ENCODE data around the gene ASPSCR1.

DNA sequence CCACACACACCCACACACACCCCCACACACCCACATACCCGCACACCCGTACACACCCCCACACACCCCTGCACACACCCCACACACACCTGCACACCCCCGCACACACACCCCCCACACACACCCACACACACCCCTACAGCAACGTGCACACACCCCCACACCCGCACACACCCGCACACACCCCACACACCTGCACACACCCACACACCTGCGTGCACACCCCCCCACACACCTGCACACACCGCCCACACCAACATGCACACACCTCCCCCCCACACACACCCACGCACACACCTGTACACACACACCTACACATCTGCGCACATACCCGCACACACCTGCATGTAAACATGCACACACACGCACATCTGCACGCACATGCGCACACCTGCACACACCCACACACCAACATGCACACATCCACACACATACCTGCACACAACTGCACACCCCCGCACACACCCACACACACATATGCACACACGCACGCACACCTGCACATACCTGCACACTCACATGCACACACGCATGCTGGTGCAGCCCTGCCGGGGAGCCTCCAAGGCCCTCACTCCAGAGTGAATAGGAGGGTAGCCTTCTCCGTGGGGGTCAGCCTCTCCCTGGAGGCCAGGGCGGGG is 7.5 kb downstream of the ASPSCR1 start:
- TF ChIP-seq, protein P1, sequence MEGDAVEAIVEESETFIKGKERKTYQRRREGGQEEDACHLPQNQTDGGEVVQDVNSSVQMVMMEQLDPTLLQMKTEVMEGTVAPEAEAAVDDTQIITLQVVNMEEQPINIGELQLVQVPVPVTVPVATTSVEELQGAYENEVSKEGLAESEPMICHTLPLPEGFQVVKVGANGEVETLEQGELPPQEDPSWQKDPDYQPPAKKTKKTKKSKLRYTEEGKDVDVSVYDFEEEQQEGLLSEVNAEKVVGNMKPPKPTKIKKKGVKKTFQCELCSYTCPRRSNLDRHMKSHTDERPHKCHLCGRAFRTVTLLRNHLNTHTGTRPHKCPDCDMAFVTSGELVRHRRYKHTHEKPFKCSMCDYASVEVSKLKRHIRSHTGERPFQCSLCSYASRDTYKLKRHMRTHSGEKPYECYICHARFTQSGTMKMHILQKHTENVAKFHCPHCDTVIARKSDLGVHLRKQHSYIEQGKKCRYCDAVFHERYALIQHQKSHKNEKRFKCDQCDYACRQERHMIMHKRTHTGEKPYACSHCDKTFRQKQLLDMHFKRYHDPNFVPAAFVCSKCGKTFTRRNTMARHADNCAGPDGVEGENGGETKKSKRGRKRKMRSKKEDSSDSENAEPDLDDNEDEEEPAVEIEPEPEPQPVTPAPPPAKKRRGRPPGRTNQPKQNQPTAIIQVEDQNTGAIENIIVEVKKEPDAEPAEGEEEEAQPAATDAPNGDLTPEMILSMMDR (IDR thresholded peaks at IDR 0.05), result no peak
- TF ChIP-seq POLR2A (IDR thresholded peaks at IDR 0.05), result no peak

Data from esophagus squamous epithelium (tissue), 4 donors.